HG02678 (cell line): Measurements from ENCODE around the gene CHD2.

Experiments used
- ATAC-seq: cut with Tn5 transposase; IDR thresholded peaks from one replicate; pipeline ENCODE4 v1.9.1; 2021; ENCODE audit warnings: mild to moderate bottlenecking, moderate library complexity; ENCODE audit not compliant: unreplicated experiment

CHD2 gene

DNA sequence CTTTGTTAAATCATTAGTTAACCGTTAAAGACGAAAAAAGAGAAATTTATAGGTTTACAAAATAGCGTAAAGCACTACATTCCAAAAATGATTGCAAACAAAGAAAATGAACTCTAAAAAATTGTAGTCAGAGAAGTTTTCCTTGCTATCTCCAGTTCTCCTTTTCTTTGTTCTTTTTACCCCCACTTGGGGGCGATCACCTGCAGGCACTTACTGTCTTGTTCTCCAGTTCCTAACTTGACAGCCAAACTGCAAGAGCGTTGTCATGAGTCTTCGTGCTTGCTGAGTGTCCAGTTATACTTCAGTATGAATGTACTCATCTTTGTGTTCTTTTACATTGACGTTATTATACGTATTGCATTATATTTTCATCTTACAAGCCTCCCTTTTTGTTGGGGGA is 54.5 kb downstream of the CHD2 start:
- no peak for ATAC-seq

DNA sequence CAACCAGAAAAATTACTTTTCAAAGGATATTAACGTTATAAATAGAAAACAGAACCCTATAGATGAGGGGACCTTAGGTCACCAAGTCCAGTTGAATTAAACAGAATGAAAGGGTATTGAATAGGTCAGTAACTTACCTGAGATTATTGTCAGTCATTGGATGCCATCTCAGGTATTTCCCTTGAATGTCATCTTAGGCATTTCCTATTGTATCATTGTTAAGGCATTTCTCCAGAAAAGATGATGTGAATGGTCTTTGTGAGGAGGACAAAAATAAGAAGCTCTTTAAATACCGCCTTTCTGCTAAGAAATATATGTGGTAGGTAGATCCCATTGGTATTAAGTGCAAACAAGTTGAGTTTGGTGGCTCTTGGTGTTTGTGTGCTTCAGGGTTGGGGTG is 55.6 kb downstream of the CHD2 start:
- no peak for ATAC-seq

DNA sequence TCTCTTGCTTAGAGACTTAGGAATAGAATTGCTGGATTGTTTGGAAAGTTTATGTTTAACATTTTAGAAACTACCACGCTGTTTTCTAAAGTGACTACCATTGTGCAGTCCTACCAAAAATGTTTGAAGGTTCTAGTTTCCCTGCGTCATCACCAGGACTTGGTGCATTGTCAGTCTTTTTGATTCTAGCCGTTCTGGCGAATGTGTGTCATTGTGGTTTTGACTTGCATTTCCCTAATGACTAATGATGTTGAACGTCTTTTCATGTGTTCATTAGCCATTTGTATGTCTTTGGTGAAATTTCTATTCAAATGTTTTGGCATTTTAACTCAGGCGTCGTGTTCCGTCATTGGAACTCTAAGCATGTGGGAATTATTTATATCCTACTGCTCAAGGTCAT is 58.0 kb downstream of the CHD2 start:
- no peak for ATAC-seq

DNA sequence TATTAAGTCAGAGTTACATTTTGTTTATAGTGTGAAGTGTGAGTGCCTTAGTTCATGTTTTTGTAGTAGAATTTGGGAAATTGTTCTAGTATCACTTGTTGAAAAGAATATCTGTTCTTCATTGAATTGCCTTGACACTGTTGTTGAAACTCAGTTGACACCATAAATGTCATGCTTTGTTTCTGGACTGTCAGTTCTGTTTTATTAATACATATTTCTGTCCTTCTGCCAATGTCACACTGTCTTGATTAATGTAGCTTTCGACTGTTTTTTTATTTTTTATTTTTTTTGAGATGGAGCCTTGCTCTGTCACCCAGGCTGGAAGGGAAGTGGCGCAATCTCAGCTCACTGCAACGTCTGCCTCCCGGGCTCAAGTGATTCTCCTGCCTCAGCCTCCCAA is 59.1 kb downstream of the CHD2 start:
- no peak for ATAC-seq

DNA sequence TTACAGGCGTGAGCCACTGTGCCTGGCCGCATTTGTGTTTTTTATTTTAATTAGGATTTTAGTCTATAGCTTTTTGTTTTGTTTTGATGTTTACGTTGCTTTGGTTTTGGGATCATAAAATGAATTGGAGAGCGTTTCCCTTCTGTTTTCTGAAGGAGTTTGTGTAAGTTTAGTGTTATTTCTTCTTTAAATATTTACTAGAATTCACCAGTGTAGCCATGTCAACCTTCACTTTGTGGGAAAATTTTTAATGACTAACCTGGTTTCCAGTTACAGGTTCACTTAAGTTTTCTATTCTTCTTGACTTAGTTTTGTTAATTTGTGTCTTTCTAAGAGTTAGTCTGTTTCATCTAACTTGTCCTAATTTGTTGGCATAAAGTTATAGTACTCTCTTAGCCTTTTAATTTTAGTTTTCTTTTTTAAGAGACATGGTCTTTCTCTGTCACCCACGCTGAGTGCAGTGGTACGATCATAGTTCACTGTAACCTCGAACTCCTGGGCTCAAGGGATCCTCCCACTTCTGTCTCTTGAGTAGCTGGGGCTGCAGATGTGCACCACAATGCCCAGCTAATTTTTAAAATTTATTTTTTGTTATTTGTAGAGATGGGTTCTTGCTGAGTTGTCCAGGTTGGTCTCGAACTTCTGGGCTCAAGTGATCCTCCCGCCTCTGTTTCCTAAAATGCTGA is 61.0 kb downstream of the CHD2 start:
- ATAC-seq = no peak

DNA sequence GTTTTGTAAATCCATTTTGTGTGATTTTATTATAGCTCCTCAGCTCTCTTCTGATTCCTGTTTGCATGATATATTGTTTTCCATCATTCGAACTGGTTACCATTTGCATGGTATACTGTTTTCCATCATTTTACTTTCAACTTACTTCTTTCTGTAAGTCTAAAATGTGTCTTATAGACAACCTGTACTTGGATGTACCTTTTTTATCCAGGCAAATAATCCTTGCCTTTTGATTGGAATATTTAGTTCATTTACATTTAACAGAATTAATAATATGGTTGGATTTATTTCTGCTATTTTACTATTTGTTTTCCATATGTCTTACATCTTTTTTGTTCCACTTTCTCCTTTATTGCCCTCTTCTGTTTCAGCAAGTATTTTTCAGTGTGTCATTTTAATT is 62.8 kb downstream of the CHD2 start:
- ATAC-seq = no peak

DNA sequence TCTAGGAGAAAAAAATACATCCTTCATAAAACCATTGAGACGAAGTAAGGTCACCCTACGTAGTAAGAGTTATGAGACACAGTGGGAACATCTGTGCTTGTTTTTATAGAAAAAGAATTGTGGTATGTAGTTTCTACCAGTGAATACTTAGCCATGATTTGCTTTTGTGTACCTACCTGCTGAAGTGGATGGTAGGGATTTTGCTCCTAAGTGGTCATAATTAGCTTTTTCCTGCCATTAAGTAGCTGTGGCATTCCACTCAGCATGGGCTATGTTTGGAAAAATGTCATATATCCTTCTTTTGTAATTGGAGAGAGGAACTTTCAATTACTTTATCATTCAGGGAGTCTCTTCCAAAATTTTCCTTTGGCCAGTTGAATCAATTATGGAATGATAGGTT is 63.7 kb downstream of the CHD2 start:
- ATAC-seq = no peak

DNA sequence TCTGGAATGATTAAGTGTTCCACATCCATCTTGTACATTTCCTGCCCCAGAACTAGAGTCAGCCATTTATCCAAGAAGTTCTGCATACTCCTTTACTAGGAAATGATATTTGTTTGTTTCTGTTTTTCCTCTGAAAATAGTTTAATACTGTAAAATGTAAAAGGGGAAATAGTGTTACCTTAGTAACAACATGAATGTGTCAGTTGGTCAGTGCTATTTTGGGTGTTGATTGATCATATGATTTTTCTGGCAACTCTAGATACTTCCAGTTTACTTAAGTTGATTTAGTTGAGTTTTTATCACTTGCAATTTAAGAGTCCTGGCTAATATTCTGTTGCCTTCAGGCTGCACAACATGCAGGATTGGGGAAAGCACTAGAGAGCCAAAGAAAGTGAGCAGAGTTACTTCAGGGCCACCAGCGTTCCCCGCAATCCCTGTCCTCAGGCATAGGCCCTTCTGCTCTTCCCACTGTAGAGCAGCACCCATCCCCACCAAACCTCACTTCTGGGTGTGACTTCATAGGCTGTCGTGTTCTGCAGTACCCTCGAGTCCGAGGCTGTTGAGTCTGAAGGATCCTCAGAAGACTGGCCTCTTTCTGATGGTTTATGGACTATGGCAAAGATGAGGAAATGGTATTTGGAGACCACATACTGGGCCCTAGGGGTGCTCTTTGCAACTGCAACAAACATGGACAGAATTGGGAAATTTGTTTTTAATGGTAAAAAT is 69.0 kb downstream of the CHD2 start:
- no peak for ATAC-seq

DNA sequence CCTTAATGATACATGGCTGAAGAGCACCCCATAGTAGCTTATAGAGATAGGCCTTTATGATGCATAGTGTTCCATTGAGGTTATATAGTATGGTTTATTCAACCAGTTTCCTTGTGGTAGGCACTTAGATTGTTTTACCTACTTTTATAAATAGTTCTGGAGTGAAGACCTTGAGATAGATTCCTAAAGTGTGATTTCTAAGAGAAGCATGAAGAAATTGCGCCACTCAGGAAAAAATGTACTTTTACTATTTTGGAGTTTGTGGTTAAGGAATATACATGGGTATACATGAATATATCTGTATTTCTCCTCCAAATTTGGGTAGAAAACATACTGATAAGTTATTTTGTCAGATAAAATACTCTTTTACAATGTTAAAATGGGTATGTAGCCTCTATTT is 70.5 kb downstream of the CHD2 start:
- ATAC-seq = no peak

DNA sequence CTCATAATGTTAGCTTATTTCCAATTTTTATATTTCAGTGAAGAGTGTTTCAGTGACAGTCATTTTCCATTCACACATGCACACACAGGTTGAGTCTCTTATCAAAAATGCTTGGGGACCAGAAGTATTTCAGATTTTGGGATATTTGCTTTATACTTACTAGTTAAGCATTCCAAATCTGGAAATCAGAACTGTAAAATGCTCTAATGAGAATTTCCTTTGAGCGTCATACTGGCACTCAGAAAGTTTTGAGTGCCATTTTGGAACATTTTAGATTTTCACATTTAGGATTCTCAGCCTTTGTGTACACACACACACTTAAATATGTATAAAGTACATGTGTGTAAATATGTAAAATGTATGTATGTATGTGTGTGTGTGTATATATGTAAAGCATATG is 71.0 kb downstream of the CHD2 start:
- ATAC-seq = no peak

DNA sequence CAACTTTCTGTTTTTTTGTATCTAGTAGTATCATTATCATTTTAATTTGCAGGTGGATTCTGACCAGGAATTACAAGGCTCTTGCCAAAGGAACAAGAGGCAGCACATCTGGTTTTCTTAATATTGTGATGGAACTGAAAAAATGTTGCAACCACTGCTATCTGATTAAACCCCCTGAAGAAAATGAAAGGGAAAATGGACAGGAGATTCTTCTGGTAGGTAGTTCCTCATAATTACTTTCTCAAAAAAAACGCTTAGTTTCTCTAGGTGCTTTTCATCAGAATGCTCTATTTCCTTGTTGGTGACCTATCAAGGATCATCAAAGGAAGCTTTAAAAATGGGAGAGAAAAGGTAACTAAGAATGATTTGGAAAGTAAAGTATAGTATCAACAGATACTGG is 71.6 kb downstream of the CHD2 start:
- no peak for ATAC-seq

DNA sequence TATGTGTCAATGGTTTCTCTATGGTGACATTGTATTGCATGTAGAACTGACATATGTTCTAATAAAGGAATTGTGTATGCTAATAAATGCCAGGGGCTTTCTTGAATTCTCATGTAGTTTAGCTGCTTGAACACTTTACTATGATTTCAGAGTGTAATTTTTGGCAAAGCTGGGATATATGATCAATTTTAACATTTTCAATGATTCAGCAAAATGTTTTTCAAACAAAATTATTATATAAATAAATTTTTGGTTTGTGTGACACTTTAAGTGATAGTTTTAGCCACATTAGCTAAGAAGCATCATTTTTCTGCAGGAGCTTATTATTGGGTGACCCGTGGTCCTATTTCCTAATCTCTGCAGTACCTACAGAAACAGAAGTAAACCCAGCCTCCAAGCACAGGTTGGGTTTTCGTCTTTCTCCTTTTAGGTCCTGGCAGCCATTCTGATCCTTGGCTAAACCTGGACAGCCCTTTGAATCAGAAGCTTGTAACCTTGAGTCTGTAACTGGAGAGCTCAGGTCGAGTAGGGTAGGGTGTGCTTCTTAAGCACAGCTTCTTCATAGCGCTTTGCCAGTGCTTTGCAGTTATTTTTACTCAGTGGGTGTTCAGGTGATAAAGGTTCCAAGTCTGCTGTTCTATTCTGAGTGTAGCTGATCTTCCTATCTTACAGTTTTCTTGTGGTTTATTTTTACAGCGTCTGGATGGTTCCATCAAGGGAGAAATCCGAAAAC is 74.2 kb downstream of the CHD2 start:
- no peak for ATAC-seq

DNA sequence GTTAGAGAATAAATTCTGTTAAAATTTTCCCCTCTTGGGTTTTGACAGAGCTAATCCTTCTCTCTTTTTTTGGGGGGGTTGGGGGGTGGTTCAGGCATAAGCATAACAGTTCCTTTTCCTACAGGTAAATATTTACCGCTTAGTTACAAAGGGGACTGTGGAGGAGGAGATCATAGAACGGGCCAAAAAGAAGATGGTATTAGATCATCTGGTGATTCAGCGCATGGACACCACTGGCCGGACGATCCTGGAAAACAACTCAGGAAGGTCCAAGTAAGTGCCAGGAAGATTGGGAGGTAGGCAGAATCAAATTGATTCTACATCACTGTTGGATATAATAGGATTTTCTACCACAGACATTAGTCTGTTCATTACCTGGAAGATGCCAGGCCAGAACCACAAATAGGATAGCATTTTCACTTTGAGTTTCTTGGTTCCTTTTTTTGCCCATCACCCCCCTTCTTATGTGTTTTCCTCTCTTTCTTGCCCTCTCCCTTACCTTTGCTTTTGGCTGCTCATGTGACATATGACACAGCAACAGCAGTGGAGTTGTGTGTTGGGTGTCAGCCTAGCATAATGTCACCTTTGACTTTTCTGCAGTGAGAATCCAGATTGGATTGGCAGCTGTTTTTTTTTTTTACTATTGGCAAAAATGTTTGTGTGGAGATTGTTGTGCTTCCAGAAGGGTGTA is 79.0 kb downstream of the CHD2 start:
- no peak for ATAC-seq

DNA sequence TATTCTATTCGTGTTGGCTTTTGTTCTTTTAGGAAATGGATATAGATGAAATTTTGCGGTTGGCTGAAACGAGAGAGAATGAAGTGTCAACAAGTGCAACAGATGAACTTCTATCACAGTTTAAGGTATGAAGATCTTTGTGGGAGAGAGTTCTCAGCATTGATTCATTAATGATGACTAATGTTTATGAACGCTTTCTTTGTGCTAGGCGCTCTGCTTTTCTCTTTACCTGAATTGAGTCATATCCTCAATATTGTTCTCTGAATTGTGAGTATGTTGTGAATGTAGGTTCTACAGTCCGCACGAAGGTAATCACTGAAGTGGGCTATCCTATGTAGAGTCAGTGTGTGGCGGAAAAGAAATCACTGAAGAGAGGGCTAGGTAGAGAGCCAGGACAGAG is 81.2 kb downstream of the CHD2 start:
- no peak for ATAC-seq

DNA sequence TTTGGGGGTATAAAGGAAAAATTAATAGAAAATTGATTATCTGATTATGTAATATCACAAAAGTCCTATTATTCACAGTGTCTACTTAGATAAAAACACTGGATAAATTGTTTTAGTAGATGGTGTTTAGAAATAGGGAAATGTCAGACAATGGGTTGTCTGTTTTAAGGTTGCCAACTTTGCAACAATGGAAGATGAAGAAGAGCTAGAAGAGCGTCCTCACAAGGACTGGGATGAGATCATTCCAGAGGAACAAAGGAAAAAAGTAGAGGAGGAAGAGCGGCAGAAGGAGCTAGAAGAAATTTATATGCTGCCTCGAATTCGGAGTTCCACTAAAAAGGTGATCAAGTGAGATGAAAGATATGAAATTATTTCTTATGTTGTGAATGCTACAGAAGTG is 84.0 kb downstream of the CHD2 start:
- ATAC-seq = no peak

DNA sequence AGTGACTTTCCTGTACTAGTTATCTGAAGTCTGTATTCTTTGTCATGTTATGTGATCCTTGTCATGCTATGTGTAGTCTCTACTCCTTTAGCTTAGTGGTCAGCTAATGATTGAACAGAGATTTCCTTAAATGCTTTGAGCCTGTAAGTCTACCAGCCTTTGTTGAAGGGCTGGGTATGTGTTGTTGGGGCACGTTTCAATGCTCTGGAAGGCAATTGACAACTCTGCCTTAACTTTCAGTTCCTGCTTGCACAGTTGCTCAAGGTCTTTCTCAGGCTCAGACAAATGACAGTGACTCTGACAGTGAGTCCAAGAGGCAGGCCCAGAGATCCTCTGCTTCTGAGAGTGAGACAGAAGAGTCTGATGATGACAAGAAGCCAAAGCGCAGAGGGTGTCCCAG is 89.3 kb downstream of the CHD2 start:
- ATAC-seq = peak; percentile 51

DNA sequence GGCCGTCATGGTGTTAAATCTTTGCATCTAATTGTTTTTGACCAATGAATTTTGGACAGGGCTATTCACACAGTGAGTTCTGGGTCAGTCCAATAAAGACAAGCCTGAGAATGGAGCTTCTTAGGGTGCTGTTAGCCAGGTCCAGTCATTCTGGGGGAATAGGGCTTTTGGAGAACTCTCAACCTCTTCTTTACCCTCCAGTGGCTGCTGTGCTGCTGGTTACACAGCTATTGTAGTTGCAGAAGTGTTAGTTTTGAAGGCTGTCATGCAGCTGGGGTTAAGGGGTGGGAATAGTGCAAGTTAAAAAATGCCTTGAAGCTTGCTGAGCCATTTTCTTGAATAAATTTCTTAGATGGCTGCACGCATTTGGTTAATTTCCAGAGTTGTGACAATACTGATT is 89.9 kb downstream of the CHD2 start:
- no peak for ATAC-seq

DNA sequence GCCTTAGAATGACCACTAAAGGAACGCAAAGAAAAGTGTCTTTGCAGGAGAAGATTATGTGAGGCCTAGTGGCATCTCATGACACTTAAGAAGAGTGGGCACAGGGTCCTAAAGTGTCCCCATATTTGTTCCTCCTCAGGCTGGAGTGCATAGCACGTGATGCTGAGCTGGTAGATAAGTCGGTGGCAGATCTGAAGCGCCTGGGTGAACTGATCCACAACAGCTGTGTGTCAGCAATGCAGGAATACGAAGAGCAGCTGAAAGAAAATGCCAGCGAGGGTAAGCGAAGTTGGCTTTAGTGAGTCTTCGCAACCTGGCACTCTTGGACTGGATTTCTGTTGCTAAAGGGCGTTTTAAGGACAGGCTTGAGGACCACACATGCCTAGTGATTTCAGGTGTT is 92.6 kb downstream of the CHD2 start:
- ATAC-seq = no peak

DNA sequence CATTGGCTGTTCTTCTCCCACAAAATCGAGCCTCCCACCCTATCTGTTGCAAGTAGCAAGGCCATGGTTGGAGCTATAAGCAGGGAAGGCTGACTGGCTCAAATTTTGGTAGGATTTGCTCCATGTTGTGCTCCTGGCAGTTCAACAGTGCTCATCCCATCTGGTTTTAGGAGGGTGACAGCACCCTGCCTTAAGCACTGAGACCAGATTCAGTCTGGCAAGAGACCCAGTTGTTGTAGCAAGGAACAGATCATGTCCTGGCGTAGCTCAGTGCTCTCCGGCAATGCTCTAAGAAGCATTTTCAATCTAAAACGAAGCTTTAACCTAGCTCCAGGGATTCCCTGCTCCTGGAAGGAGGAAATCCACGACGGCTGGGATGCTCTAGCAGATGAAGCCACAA is 97.7 kb downstream of the CHD2 start:
- ATAC-seq = no peak

DNA sequence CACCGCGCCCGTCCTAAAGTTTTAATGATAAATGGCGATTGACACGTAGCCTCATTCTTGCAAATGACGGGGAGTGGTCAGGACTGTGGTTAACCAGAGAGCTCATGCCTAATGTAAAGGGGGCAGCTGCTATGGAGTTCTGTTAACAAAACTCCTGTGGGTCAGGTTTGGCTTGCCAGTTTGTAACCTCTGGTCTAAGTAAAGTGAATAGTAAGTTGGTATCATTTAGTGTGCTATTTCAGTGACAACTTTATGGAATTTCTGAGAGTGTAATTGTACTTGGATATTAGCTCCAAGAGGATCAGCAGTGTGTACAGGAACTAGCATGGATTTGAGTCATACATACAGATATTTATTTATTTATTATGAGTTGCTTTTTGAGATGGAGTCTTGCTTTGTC is 101.0 kb downstream of the CHD2 start:
- no peak for ATAC-seq

DNA sequence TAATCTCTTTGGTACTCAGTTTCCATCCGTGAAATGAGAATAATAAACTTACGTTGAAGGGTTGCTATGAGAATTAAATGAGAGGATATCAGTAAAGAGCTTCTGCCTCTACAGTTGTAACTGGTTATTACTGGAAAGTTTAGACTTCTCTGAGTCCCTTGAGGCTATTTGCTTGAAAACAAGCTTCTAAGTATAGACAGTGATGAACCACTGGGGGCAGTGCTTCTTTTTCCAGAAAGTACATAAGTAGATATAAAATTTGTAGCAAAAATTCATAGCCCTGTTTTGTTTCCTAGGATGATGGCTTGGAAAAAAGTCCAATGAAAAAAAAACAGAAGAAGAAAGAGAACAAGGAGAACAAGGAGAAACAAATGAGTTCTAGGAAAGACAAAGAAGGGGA is 101.8 kb downstream of the CHD2 start:
- no peak for ATAC-seq

DNA sequence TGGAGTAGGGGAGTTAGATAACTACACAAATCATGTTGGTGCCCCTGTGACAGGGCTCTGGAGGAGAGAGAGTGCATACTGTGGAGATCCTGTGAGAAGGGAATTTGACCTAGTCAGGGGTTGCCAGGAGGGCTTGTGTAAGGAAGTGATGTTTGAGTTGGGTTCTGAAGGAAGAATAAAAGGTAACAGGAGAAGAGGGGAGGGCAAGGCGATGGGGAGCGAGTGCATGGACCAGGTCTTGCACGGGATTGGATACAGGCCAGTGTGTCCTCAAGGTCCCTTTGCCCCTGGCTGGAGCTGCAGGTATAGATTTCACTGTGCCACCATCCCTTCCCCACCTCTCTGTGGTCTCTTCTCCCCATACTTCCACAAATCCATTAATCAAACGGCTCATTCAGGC is 105.0 kb downstream of the CHD2 start:
- no peak for ATAC-seq
